Transverse colon (tissue), 4 donors: ENCODE data around the gene CCDC150. TPM values are rescaled to one million over a fixed set of nuclear protein-coding genes. Genes with fewer than 3 reads are reported as not detected.

Experiments used
- DNase-seq: peaks from one replicate; pipeline ENCODE4 v3.0.0-alpha.2; 2019
- H3K27ac ChIP-seq, 4 donors: fragments of 200-600 bp; sonication (generic); 2 replicates each; pipeline ENCODE4 v1.5.1; 2016 to 2018; ENCODE audit warnings: inconsistent platforms in 4 of 4
- H3K27me3 ChIP-seq: fragments of 200-600 bp; sonication (generic); 2 replicates; pipeline ENCODE4 v1.5.1; 2017; ENCODE audit warnings: inconsistent platforms
- H3K36me3 ChIP-seq, 4 donors: fragments of 200-600 bp; sonication (generic); 2 replicates each; pipeline ENCODE4 v1.5.1; 2017 to 2019; ENCODE audit warnings: inconsistent platforms in 4 of 4
- H3K4me1 ChIP-seq, 4 donors: fragments of 200-600 bp; sonication (generic); 2 replicates each; pipeline ENCODE4 v1.5.1; 2017 to 2020; ENCODE audit warnings: inconsistent platforms in 4 of 4
- H3K4me3 ChIP-seq, 4 donors: fragments of 200-600 bp; sonication (generic); 1 replicate in 1 of 4; 2 replicates in 3 of 4; pipeline versions ENCODE4 v1.5.1 to v1.6.1; 2017 to 2019; ENCODE audit warnings: inconsistent platforms in 4 of 4
- H3K9me3 ChIP-seq, 2 donors: fragments of 200-600 bp; sonication (generic); 2 replicates each; pipeline ENCODE4 v1.5.1; 2017 to 2019; ENCODE audit warnings: inconsistent platforms in 2 of 2
- EP300 ChIP-seq: sonication (generic); formaldehyde crosslinking; IDR thresholded peaks from one replicate; pipeline ENCODE4 v1.6.1; 2017; ENCODE audit warnings: antibody characterized with exemption, low read depth
- POLR2A ChIP-seq: fragments of 450-650 bp; IDR thresholded peaks from one replicate; pipeline ENCODE4 v1.6.1; 2016; ENCODE audit warnings: antibody characterized with exemption, mild to moderate bottlenecking, moderate library complexity
- POLR2AphosphoS5 ChIP-seq, 3 donors: sonication (generic); formaldehyde crosslinking; IDR thresholded peaks; one replicate each; pipeline ENCODE4 v1.6.1; 2016; ENCODE audit warnings: antibody characterized with exemption in 3 of 3
- WGBS, 2 donors: methylation state at CpG; one replicate each; pipeline ENCODE4 v1.1.5; 2018; ENCODE audit warnings: low coverage in 1 of 2; 5-methylcytosine and 5-hydroxymethylcytosine counted together
- in situ Hi-C, 4 donors: fragments of 200-750 bp; cut with MboI; loops; one replicate each; pipeline versions ENCODE4 v1.15.0 to v1.15.1; 2017; ENCODE audit warnings: low sequenced_read_pairs in 3 of 4, low pct_ligation_motif_present in 1 of 4, low pct_unique_long_range_greater_than_20kb in 1 of 4
- intact Hi-C: fragments of 100-400 bp; cut with DNase I; formaldehyde crosslinking; loops from one replicate; pipeline ENCODE4 v1.15.1; 2023; ENCODE audit warnings: low total_unique reads
- total RNA-seq, 4 donors: library from RNA; depleted of rRNA; stranded (reverse); fragments of >200 nt; gene quantifications; one replicate each; pipeline ENCODE4 v1.1.0, GENCODE V29; 2016
- TF ChIP-seq, protein P1 (sequence below), 5 experiments: fragments of 200-600 bp in 3 of 5; fragments of 450-650 bp in 2 of 5; sonication (generic) in 3 of 5; IDR thresholded peaks; 1 replicate in 2 of 5; 2 replicates in 3 of 5; pipeline ENCODE4 v1.5.1; 2016 to 2017; ENCODE audit warnings: antibody characterized with exemption in 5 of 5, inconsistent platforms in 3 of 5, mild to moderate bottlenecking in 2 of 5, moderate library complexity in 1 of 5

The CCDC150 gene
- total RNA-seq, 4 donors from 2014 or later, result 1.6 to 137 (median 2.7) TPM; not detected in 1

DNA sequence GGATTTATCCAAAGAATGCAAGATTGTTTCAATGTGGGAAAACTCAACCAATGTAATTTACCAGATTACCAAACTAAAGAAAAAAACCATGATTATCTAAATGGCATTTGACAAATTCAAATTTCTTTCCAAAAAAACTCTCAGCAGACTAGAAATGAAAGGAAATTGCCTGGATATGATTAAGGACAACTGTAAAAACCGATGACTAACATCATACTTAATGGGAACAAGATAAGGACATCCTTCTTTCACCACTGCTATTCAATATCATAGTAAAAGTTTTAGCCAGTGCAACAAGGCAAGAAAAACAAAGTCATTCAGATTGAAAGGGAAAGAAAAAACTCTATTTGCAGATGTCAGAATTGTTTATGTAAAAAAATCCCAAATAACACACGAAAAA, 4.4 kb upstream of the CCDC150 start:
- intact Hi-C loops, result no loop called here
- TF ChIP-seq, protein P1, sequence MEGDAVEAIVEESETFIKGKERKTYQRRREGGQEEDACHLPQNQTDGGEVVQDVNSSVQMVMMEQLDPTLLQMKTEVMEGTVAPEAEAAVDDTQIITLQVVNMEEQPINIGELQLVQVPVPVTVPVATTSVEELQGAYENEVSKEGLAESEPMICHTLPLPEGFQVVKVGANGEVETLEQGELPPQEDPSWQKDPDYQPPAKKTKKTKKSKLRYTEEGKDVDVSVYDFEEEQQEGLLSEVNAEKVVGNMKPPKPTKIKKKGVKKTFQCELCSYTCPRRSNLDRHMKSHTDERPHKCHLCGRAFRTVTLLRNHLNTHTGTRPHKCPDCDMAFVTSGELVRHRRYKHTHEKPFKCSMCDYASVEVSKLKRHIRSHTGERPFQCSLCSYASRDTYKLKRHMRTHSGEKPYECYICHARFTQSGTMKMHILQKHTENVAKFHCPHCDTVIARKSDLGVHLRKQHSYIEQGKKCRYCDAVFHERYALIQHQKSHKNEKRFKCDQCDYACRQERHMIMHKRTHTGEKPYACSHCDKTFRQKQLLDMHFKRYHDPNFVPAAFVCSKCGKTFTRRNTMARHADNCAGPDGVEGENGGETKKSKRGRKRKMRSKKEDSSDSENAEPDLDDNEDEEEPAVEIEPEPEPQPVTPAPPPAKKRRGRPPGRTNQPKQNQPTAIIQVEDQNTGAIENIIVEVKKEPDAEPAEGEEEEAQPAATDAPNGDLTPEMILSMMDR (IDR thresholded peaks at IDR 0.05), result no peak
- TF ChIP-seq POLR2A (no peak), POLR2AphosphoS5 (IDR thresholded peaks at IDR 0.05) (no peak), EP300 (no peak)

DNA sequence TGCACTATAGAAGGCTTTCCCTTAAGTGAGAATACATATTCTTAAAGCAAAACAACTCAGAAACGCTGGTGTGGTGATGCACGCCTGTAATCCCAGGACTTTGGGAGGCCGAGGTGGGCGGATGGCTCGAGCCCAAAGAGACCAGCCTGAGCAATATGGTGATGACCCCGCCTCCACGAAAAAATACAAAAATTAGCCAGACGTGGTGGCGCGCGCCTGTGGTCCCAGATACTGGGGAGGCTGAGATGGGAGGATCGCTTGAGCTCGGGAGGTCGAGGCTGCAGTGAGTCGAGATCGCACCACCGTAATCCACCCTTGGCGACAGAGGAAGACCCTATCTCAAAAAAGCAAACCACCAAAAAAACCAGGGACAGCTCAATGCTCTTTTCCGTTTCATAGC, 750 bp upstream of the CCDC150 start:
- Histone ChIP-seq H3K4me1 (peaks cover 0 to 12% (median 3%) of the 10 kb centered on the region in 4 donors), H3K4me3 (peak overlapping the region in 2 of 4 donors; percentile 51 to 53), H3K27me3 (no peaks in the 10 kb centered on the region), H3K27ac (no peak overlapping the region), H3K36me3 (no peaks in the 10 kb centered on the region), H3K9me3 (no peaks in the 10 kb centered on the region)
- TF ChIP-seq EP300, result no peak
- TF ChIP-seq, protein P1 (IDR thresholded peaks at IDR 0.05), result no peak
- TF ChIP-seq POLR2AphosphoS5 (IDR thresholded peaks at IDR 0.05), result no peak
- TF ChIP-seq POLR2A, result no peak
- in situ Hi-C loops (loop anchor here in 1 of 4 donors (25.0 kb wide), 1 partner anchor 326 kb away; no protein-coding TSS in a partner anchor), intact Hi-C loops (no loop called here)
- WGBS, 2 donors, result 94 to 97% methylated on average over 5 to 19 of the region's 19 CpGs
- DNase-seq, result no peak

More for the DNA sequence above, 4.4 kb upstream of the CCDC150 start:
- DNase-seq, result no peak
- peaks cover 0 to 7% (median 2%) of the 10 kb centered on the region in 4 donors for H3K4me1 ChIP-seq
- H3K27me3 ChIP-seq, result no peaks in the 10 kb centered on the region
- H3K36me3 ChIP-seq, result no peaks in the 10 kb centered on the region
- no peak overlapping the region for H3K27ac ChIP-seq
- WGBS, 2 donors, result 64 to 71% methylated on average over 2 of the region's 2 CpGs
- H3K9me3 ChIP-seq, result peaks cover 5 to 8% of the 10 kb centered on the region in 2 donors
- in situ Hi-C loops, result loop anchor here in 1 of 4 donors (25.0 kb wide), 1 partner anchor 323 kb away; no protein-coding TSS in a partner anchor
- H3K4me3 ChIP-seq, result no peak overlapping the region

DNA sequence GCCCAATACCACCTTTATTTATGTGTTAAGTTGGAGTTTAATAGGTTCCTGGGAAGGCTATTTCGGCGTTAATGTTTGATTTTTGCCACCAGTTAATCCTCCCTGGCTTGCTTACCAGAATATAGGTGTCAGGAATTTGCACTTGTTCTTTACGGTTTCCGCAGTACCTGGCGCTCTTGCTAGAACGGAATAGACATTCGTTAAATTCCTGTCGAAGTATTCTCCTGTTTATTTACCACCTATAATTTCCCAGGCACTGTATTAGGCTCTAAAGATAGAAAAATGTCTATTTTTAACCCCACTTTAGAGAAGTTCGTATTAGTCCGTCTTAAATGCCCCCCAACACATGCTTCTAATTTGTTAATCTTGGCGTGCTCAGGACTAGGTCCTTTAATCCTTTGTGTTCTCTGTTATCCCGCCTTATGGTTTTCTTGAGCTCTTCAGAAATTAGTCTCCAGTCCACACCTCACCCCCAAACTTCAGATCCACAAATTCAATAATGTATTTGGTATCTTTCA, 575 bp downstream of the CCDC150 start:
- H3K27ac ChIP-seq, result peak overlapping the region in 3 of 4 donors; percentile 13 to 64 (median 61)
- H3K36me3 ChIP-seq, result no peaks in the 10 kb centered on the region
- DNase-seq, result no peak
- intact Hi-C loops, result no loop called here
- no peaks in the 10 kb centered on the region for H3K9me3 ChIP-seq
- 9 to 12% methylated on average over 7 to 12 of the region's 12 CpGs for WGBS, 2 donors
- peak overlapping the region; percentile 51 to 63 (median 54) for H3K4me3 ChIP-seq
- peaks cover 0 to 12% (median 3%) of the 10 kb centered on the region in 4 donors for H3K4me1 ChIP-seq
- no peak for TF ChIP-seq POLR2A
- no peak for TF ChIP-seq EP300
- TF ChIP-seq, protein P1 (IDR thresholded peaks at IDR 0.05), result no peak
- TF ChIP-seq POLR2AphosphoS5 (IDR thresholded peaks at IDR 0.05), result no peak
- in situ Hi-C loops, result loop anchor here in 1 of 4 donors (25.0 kb wide), 1 partner anchor 328 kb away; no protein-coding TSS in a partner anchor
- no peaks in the 10 kb centered on the region for H3K27me3 ChIP-seq

DNA sequence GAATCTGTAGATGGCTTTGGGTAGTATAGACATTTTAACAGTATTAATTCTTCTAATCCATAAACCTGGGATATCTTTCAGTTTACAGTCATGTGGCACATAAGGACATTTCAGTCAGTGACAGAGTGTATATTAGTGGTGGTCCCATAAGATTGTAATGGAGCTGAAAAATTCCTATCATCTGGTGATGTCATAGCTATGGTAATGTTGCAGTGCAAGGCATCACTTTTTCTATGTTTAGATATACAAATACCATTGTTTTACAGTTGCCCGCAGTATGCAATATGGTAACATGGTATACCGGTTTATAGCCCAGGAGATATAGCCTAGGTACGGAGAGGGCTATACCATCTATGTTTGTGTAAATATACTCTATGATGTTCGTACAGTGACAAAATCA, 9.7 kb downstream of the CCDC150 start:
- H3K27me3 ChIP-seq, result no peaks in the 10 kb centered on the region
- 99 to 100% methylated on average over 3 to 4 of the region's 4 CpGs for WGBS, 2 donors
- no peak overlapping the region for H3K27ac ChIP-seq
- no peak for DNase-seq
- no peaks in the 10 kb centered on the region for H3K36me3 ChIP-seq
- in situ Hi-C loops (loop anchor here in 1 of 4 donors (25.0 kb wide), 1 partner anchor 337 kb away; no protein-coding TSS in a partner anchor), intact Hi-C loops (no loop called here)
- H3K9me3 ChIP-seq, result peaks cover 20 to 36% of the 10 kb centered on the region in 2 donors
- TF ChIP-seq, protein P1 (IDR thresholded peaks at IDR 0.05), result no peak
- TF ChIP-seq EP300 (no peak), POLR2A (no peak), POLR2AphosphoS5 (IDR thresholded peaks at IDR 0.05) (no peak)
- no peaks in the 10 kb centered on the region for H3K4me1 ChIP-seq
- no peak overlapping the region for H3K4me3 ChIP-seq
